ENCODE results near the gene ZNF691.

DNA sequence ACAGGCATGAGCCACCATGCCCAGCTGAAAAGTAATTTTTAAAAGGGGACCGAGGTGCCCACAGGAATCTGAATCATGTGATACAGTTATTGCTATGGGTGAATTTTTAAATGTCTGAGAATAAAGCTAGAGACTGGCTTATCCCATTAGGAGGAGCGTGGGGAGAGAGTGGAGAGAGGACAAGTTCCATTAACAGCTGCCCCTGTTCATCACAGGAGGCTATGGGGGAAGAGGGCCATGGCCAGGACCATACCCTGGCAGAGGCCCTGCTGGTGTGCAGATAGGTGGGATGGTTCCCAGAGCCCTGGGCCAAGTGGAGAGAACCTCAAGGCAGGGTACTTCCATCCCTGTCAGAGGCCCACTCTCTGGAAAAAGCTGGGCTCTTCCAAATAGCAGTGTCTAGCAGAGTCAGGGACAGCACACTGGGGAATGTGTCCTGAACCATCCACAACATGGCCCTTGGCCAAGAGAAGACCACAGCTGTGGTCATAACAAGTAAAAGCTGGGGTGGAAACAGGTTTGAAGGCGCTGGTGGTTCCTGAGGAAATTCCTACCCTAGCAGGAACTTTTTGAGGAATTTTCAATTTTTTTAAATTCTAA is 13.7 kb upstream of the ZNF691 start:
- no peak for TF ChIP-seq EZH2phosphoT487 (conservative IDR thresholded peaks at IDR 0.05; ENCODE audit: low read length)
- no peak for TF ChIP-seq CTCF (IDR thresholded peaks at IDR 0.05; ENCODE audit: insufficient read depth, low read length, poor library complexity, severe bottlenecking)
